CD1c-positive myeloid dendritic cell (primary cell): ENCODE measurements around the gene AAGAB.
"Not testable (repeated sequence)": the region's sequence is repeated elsewhere in the genome, so short reads cannot be mapped to it uniquely, and the experiment has no call there.

Experiments used
- DNase-seq: peaks from one replicate; pipeline ENCODE4 v3.0.0-alpha.2; 2016; ENCODE audit errors: extremely low spot score

The AAGAB gene

GRCh38 chr15:67173005-67173404 is 81.5 kb downstream of the AAGAB start:
- no peak for DNase-seq

- DNase-seq: no peak
Measured at GRCh38 chr15:67172172-67172571, 82.3 kb downstream of the AAGAB start.

GRCh38 chr15:67171471-67171870 is 83.0 kb downstream of the AAGAB start:
- DNase-seq: no peak

- no peak for DNase-seq
Measured at GRCh38 chr15:67170143-67170925, 84.1 kb downstream of the AAGAB start.

- DNase-seq: no peak
Measured at GRCh38 chr15:67168694-67169093, 85.8 kb downstream of the AAGAB start.

GRCh38 chr15:67167091-67167490 is 87.4 kb downstream of the AAGAB start:
- DNase-seq: no peak

- DNase-seq: no peak
Measured at GRCh38 chr15:67166280-67167009, 88.0 kb downstream of the AAGAB start.

- no peak for DNase-seq
Measured at GRCh38 chr15:67165254-67166253, 88.9 kb downstream of the AAGAB start.

GRCh38 chr15:67164811-67165253 is 89.6 kb downstream of the AAGAB start:
- no peak for DNase-seq

- no peak for DNase-seq
Measured at GRCh38 chr15:67164401-67164791, 90.1 kb downstream of the AAGAB start.

- DNase-seq: no peak
Measured at GRCh38 chr15:67163180-67163579, 91.3 kb downstream of the AAGAB start.

- DNase-seq: peak; percentile 9
Measured at GRCh38 chr15:67161881-67162280, 92.6 kb downstream of the AAGAB start.

- peak; percentile 66 for DNase-seq
Measured at GRCh38 chr15:67161412-67161811, 93.0 kb downstream of the AAGAB start.

GRCh38 chr15:67158367-67158766 is 96.1 kb downstream of the AAGAB start:
- no peak for DNase-seq

GRCh38 chr15:67157521-67158252 is 96.8 kb downstream of the AAGAB start:
- no peak for DNase-seq

- no peak for DNase-seq
Measured at GRCh38 chr15:67156834-67157233, 97.6 kb downstream of the AAGAB start.

- DNase-seq: no peak
Measured at GRCh38 chr15:67156426-67156825, 98.0 kb downstream of the AAGAB start.

- DNase-seq: no peak
Measured at GRCh38 chr15:67154249-67154648, 100.2 kb downstream of the AAGAB start.

GRCh38 chr15:67153044-67153443 is 101.4 kb downstream of the AAGAB start:
- not testable (repeated sequence) for DNase-seq

GRCh38 chr15:67152429-67152828 is 102.0 kb downstream of the AAGAB start:
- no peak for DNase-seq
